Measurements from ENCODE around the gene PCNX2. TPM values are rescaled to one million over a fixed set of nuclear protein-coding genes. Genes with fewer than 3 reads are reported as not detected.

PCNX2 gene
- total RNA-seq, 2 donors from 2014 or later = 23.9 to 39.1 TPM

DNA sequence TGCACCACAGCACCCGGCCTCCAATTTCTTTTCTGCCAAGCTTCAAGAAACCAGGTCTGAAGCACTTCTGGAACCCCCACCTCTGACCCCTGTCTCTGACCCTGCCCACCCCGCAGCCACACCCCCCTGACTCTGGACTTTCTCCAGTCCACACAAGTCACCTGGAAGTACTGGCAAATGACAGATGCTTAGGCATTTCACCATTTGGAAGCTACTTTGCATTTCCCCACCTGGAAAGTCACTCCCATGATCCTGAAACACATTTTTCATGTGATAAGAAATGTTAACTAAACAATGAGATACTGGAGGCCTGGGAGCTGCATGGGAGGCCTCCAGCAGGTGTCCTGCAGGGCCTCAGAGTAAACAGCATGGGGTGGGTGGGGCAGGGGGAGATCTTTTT lies 299.4 kb downstream of the PCNX2 start:
- Mint-ChIP-seq H3K9me3 (peaks cover 34% of the 10 kb centered on the region), H3K36me3 (ENCODE audit: low read depth) (peaks cover 89% of the 10 kb centered on the region), H3K4me1 (peaks cover 3% of the 10 kb centered on the region), H3K4me3 (no peak overlapping the region), H3K27ac (no peak overlapping the region), H3K27me3 (ENCODE audit: insufficient read depth) (peaks cover 2% of the 10 kb centered on the region)
- Histone ChIP-seq H3K4me1 (ENCODE audit: control insufficient read depth, insufficient read depth, low read length) (no peaks in the 10 kb centered on the region), H3K27me3 (ENCODE audit: control insufficient read depth, insufficient read depth, low read length, poor library complexity, severe bottlenecking) (no peaks in the 10 kb centered on the region), H3K36me3 (ENCODE audit: control insufficient read depth, insufficient read depth, low read length) (no peaks in the 10 kb centered on the region), H3K4me3 (ENCODE audit: low read length) (no peak overlapping the region), H3K9ac (ENCODE audit: extremely low read depth, low read length, poor library complexity, severe bottlenecking) (no peak overlapping the region), H3K27ac (ENCODE audit: low read depth, low read length) (no peak overlapping the region), H3K9me3 (ENCODE audit: control insufficient read depth, low read length) (peaks cover 28% of the 10 kb centered on the region)
- 95% methylated on average over 2 of the region's 2 CpGs; no CpG with 5 or more reads in 1 of the 2 experiments for WGBS, 2 experiments (ENCODE audit: insufficient coverage in 1 of 2, insufficient read length in 1 of 2)
- peak; percentile 40 for DNase-seq
- TF ChIP-seq, protein P1, sequence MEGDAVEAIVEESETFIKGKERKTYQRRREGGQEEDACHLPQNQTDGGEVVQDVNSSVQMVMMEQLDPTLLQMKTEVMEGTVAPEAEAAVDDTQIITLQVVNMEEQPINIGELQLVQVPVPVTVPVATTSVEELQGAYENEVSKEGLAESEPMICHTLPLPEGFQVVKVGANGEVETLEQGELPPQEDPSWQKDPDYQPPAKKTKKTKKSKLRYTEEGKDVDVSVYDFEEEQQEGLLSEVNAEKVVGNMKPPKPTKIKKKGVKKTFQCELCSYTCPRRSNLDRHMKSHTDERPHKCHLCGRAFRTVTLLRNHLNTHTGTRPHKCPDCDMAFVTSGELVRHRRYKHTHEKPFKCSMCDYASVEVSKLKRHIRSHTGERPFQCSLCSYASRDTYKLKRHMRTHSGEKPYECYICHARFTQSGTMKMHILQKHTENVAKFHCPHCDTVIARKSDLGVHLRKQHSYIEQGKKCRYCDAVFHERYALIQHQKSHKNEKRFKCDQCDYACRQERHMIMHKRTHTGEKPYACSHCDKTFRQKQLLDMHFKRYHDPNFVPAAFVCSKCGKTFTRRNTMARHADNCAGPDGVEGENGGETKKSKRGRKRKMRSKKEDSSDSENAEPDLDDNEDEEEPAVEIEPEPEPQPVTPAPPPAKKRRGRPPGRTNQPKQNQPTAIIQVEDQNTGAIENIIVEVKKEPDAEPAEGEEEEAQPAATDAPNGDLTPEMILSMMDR (conservative IDR thresholded peaks at IDR 0.05) = no peak

DNA sequence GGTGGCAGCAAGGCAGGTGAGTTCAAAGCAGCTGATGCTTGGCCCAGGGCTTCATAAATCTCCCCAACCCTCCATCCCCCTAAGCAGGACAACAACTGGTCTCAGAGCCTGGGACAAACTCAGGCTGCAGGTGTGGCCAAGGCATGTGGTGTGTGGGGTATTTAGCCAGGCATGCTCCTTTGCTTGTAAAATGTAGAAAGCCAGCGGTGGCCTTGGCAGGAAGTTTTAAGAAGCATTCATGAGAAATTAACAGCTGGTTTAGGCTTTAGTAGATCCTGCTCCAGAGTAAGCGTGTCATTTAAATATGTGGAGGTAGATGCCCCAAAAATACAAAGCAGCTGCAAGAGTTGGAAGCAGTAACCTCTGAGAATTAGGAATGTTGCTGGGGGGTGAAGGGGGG lies 300.3 kb downstream of the PCNX2 start:
- Histone ChIP-seq H3K4me3 (ENCODE audit: low read length) (peak overlapping the region; percentile 35), H3K27ac (ENCODE audit: low read depth, low read length) (no peak overlapping the region), H3K36me3 (ENCODE audit: control insufficient read depth, insufficient read depth, low read length) (no peaks in the 10 kb centered on the region), H3K27me3 (ENCODE audit: control insufficient read depth, insufficient read depth, low read length, poor library complexity, severe bottlenecking) (no peaks in the 10 kb centered on the region), H3K9ac (ENCODE audit: extremely low read depth, low read length, poor library complexity, severe bottlenecking) (no peak overlapping the region), H3K4me1 (ENCODE audit: control insufficient read depth, insufficient read depth, low read length) (no peaks in the 10 kb centered on the region), H3K9me3 (ENCODE audit: control insufficient read depth, low read length) (peaks cover 28% of the 10 kb centered on the region)
- WGBS, 2 experiments (ENCODE audit: insufficient coverage in 1 of 2, insufficient read length in 1 of 2) = 93 to 100% methylated on average over 1 to 2 of the region's 2 CpGs
- peaks cover 88% of the 10 kb centered on the region for H3K36me3 Mint-ChIP-seq (ENCODE audit: low read depth)
- H3K27me3 Mint-ChIP-seq (ENCODE audit: insufficient read depth) = peaks cover 2% of the 10 kb centered on the region
- H3K4me1 Mint-ChIP-seq = peaks cover 3% of the 10 kb centered on the region
- no peak overlapping the region for H3K4me3 Mint-ChIP-seq
- no peak overlapping the region for H3K27ac Mint-ChIP-seq
- TF ChIP-seq, protein P1 (conservative IDR thresholded peaks at IDR 0.05) = no peak
- DNase-seq = peak; percentile 17
- peaks cover 34% of the 10 kb centered on the region for H3K9me3 Mint-ChIP-seq

DNA sequence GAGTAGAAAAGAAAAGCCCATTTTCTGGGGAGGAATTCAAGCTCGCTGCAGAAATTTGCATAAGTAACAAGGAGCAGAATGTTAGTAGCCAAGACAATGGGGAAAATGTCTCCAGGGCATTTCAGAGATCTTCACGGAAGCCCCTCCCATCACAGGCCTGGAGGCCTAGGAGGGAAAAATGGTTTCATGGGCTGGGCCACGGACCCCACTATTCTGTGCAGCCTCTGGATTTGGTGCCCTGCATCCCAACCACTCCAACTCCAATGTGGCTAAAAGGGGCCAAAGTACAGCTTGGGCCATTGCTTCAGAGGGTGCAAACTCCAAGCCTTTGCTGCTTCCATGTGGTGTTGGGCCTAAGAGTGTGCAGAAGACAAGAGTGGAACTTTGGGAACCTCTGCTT lies 302.0 kb downstream of the PCNX2 start:
- Mint-ChIP-seq H3K27me3 (ENCODE audit: insufficient read depth) (peaks cover 2% of the 10 kb centered on the region), H3K27ac (no peak overlapping the region), H3K4me1 (peaks cover 3% of the 10 kb centered on the region), H3K9me3 (peaks cover 34% of the 10 kb centered on the region), H3K4me3 (no peak overlapping the region), H3K36me3 (ENCODE audit: low read depth) (peaks cover 81% of the 10 kb centered on the region)
- Histone ChIP-seq H3K36me3 (ENCODE audit: control insufficient read depth, insufficient read depth, low read length) (no peaks in the 10 kb centered on the region), H3K27me3 (ENCODE audit: control insufficient read depth, insufficient read depth, low read length, poor library complexity, severe bottlenecking) (no peaks in the 10 kb centered on the region), H3K9me3 (ENCODE audit: control insufficient read depth, low read length) (peaks cover 28% of the 10 kb centered on the region), H3K9ac (ENCODE audit: extremely low read depth, low read length, poor library complexity, severe bottlenecking) (no peak overlapping the region), H3K4me3 (ENCODE audit: low read length) (peak overlapping the region; percentile 35), H3K27ac (ENCODE audit: low read depth, low read length) (no peak overlapping the region), H3K4me1 (ENCODE audit: control insufficient read depth, insufficient read depth, low read length) (no peaks in the 10 kb centered on the region)
- WGBS, 2 experiments (ENCODE audit: insufficient coverage in 1 of 2, insufficient read length in 1 of 2) = 94 to 96% methylated on average over 3 of the region's 3 CpGs
- TF ChIP-seq, protein P1 (conservative IDR thresholded peaks at IDR 0.05) = no peak
- DNase-seq = no peak

Measured in endodermal cell (in vitro differentiated cells).